ENCODE data around the gene SLC15A3.
"Not testable (repeated sequence)": the region's sequence is repeated elsewhere in the genome, so short reads cannot be mapped to it uniquely, and the experiment has no call there.

The SLC15A3 gene

GRCh38 chr11:60974726-60975125 lies 22.8 kb upstream of the SLC15A3 start:
- DNase-seq (ENCODE audit: low spot score), result no peak

GRCh38 chr11:60974316-60974715 lies 22.3 kb upstream of the SLC15A3 start:
- not testable (repeated sequence) for DNase-seq (ENCODE audit: low spot score)

- DNase-seq (ENCODE audit: low spot score), result no peak
Measured at GRCh38 chr11:60973699-60974098, 21.7 kb upstream of the SLC15A3 start.

GRCh38 chr11:60972182-60973030 lies 20.4 kb upstream of the SLC15A3 start:
- no peak for DNase-seq (ENCODE audit: low spot score)

- DNase-seq (ENCODE audit: low spot score), result no peak
Measured at GRCh38 chr11:60971520-60971919, 19.5 kb upstream of the SLC15A3 start, which contains the start of gene CD6. TSS of gene CD6 (plus strand) at chr11:60971680. CDS start at chr11:60971866, 186 bp downstream.

- DNase-seq (ENCODE audit: low spot score), result no peak
Measured at GRCh38 chr11:60970890-60971289, 18.9 kb upstream of the SLC15A3 start.

- DNase-seq (ENCODE audit: low spot score), result peak; percentile 77
Measured at GRCh38 chr11:60970369-60970774, 18.4 kb upstream of the SLC15A3 start.

- no peak for DNase-seq (ENCODE audit: low spot score)
Measured at GRCh38 chr11:60968223-60968622, 16.2 kb upstream of the SLC15A3 start.

GRCh38 chr11:60966890-60967289 lies 14.9 kb upstream of the SLC15A3 start:
- no peak for DNase-seq (ENCODE audit: low spot score)

- no peak for DNase-seq (ENCODE audit: low spot score)
Measured at GRCh38 chr11:60964801-60965200, 12.8 kb upstream of the SLC15A3 start.

- DNase-seq (ENCODE audit: low spot score), result no peak
Measured at GRCh38 chr11:60960405-60960804, 8.4 kb upstream of the SLC15A3 start.

GRCh38 chr11:60959431-60959830 lies 7.5 kb upstream of the SLC15A3 start:
- no peak for DNase-seq (ENCODE audit: low spot score)

GRCh38 chr11:60957188-60957587 lies 5.2 kb upstream of the SLC15A3 start:
- no peak for DNase-seq (ENCODE audit: low spot score)

GRCh38 chr11:60955571-60955970 lies 3.6 kb upstream of the SLC15A3 start:
- DNase-seq (ENCODE audit: low spot score), result no peak

GRCh38 chr11:60954421-60954820 lies 2.4 kb upstream of the SLC15A3 start:
- DNase-seq (ENCODE audit: low spot score), result no peak

GRCh38 chr11:60953781-60954180 lies 1.8 kb upstream of the SLC15A3 start:
- DNase-seq (ENCODE audit: low spot score), result no peak

- no peak for DNase-seq (ENCODE audit: low spot score)
Measured at GRCh38 chr11:60952742-60953170, 780 bp upstream of the SLC15A3 start.

GRCh38 chr11:60951606-60951903 lies 421 bp downstream of the SLC15A3 start:
- no peak for DNase-seq (ENCODE audit: low spot score)

GRCh38 chr11:60950933-60951605 lies 907 bp downstream of the SLC15A3 start:
- no peak for DNase-seq (ENCODE audit: low spot score)

GRCh38 chr11:60950024-60950423 lies 2.0 kb downstream of the SLC15A3 start:
- no peak for DNase-seq (ENCODE audit: low spot score)

GRCh38 chr11:60948250-60948649 lies 3.7 kb downstream of the SLC15A3 start:
- no peak for DNase-seq (ENCODE audit: low spot score)

- no peak for DNase-seq (ENCODE audit: low spot score)
Measured at GRCh38 chr11:60947700-60948099, 4.3 kb downstream of the SLC15A3 start.

- no peak for DNase-seq (ENCODE audit: low spot score)
Measured at GRCh38 chr11:60946601-60947264, 5.2 kb downstream of the SLC15A3 start.

Measured in HuH-7 (cell line).